GM23338 (cell line): ENCODE measurements around the gene LMBR1L. TPM values are rescaled to one million over a fixed set of nuclear protein-coding genes. Genes with fewer than 3 reads are reported as not detected.

Experiments
- ATAC-seq: fragments of 200-7000 bp; cut with Tn5 transposase; 3 replicates; pipeline ENCODE4 v1.9.1; 2020
- DNase-seq: peaks from one replicate; pipeline ENCODE4 v3.0.0-alpha.2; 2015; ENCODE audit warnings: low spot score
- H2AFZ ChIP-seq: fragments of 200-600 bp; sonication (generic); 2 replicates; pipeline ENCODE4 v1.8.0; 2016; ENCODE audit warnings: antibody characterized with exemption, mild to moderate bottlenecking, moderate library complexity
- H3F3A ChIP-seq: fragments of 200-600 bp; sonication (generic); replicated peaks from 2 replicates; pipeline ENCODE4 v1.8.0; 2017; ENCODE audit warnings: antibody characterized with exemption, mixed run types, low read depth
- H3K27ac ChIP-seq: fragments of 200-600 bp; sonication (generic); 2 replicates; pipeline ENCODE4 v1.6.1; 2016; ENCODE audit warnings: low read depth
- H3K27me3 ChIP-seq: fragments of 200-600 bp; sonication (generic); 2 replicates; pipeline ENCODE4 v1.8.0; 2016; ENCODE audit warnings: mild to moderate bottlenecking, mixed run types, moderate library complexity; ENCODE audit not compliant: insufficient read depth
- H3K36me3 ChIP-seq: fragments of 200-600 bp; sonication (generic); 2 replicates; pipeline ENCODE4 v1.8.0; 2016; ENCODE audit warnings: mild to moderate bottlenecking; ENCODE audit not compliant: insufficient read depth
- H3K4me1 ChIP-seq: fragments of 200-600 bp; sonication (generic); 2 replicates; pipeline ENCODE4 v1.8.0; 2016; ENCODE audit warnings: mild to moderate bottlenecking, moderate library complexity; ENCODE audit not compliant: insufficient read depth
- H3K4me2 ChIP-seq: fragments of 200-600 bp; sonication (generic); 2 replicates; pipeline ENCODE4 v1.7.1; 2017; ENCODE audit warnings: mixed run types
- H3K4me3 ChIP-seq: fragments of 200-600 bp; sonication (generic); 2 replicates; pipeline ENCODE4 v1.6.1; 2016; ENCODE audit warnings: mixed run types
- H3K79me2 ChIP-seq: fragments of 200-600 bp; sonication (generic); replicated peaks from 2 replicates; pipeline ENCODE4 v1.8.0; 2017; ENCODE audit warnings: mild to moderate bottlenecking; ENCODE audit not compliant: insufficient read depth
- H3K9me2 ChIP-seq: fragments of 200-600 bp; sonication (generic); 2 replicates; pipeline ENCODE4 v1.8.0; 2017; ENCODE audit not compliant: insufficient read depth
- H4K20me1 ChIP-seq: fragments of 200-600 bp; sonication (generic); replicated peaks from 2 replicates; pipeline ENCODE4 v1.8.0; 2017; ENCODE audit warnings: mild to moderate bottlenecking; ENCODE audit not compliant: insufficient read depth
- H3K27ac Mint-ChIP-seq: 2 replicates; pipeline ENCODE4 v1.8.0; 2020; ENCODE audit warnings: inconsistent platforms, mild to moderate bottlenecking, moderate library complexity, mixed read lengths
- H3K27me3 Mint-ChIP-seq: 3 replicates; pipeline ENCODE4 v1.8.0; 2022; ENCODE audit warnings: low read depth, mild to moderate bottlenecking, moderate library complexity, mixed read lengths, inconsistent platforms; ENCODE audit not compliant: insufficient read depth, poor library complexity
- H3K36me3 Mint-ChIP-seq: 3 replicates; pipeline ENCODE4 v1.8.0; 2021; ENCODE audit warnings: low read depth, mild to moderate bottlenecking, inconsistent platforms, moderate library complexity, mixed read lengths
- H3K4me1 Mint-ChIP-seq: 3 replicates; pipeline ENCODE4 v1.8.0; 2020; ENCODE audit warnings: mild to moderate bottlenecking, inconsistent platforms, mixed read lengths
- H3K4me3 Mint-ChIP-seq: 3 replicates; pipeline ENCODE4 v1.8.0; 2021; ENCODE audit warnings: moderate library complexity, mild to moderate bottlenecking, inconsistent platforms, mixed read lengths
- H3K9me3 Mint-ChIP-seq: 3 replicates; pipeline ENCODE4 v1.8.0; 2020; ENCODE audit warnings: moderate library complexity, mild to moderate bottlenecking, inconsistent platforms, mixed read lengths
- CREB1 ChIP-seq: fragments of 250-450 bp; sonication (Bioruptor Pico); IDR thresholded peaks from 2 replicates; pipeline ENCODE4 v1.5.0; 2020; ENCODE audit warnings: low read depth, mild to moderate bottlenecking, moderate library complexity
- CTCF ChIP-seq, 2 experiments: fragments of 200-600 bp in 1 of 2; sonication (generic) in 1 of 2; conservative IDR thresholded peaks; 2 replicates each; pipeline versions ENCODE4 v1.5.1 to v1.6.1; 2016 to 2017; ENCODE audit warnings: antibody characterized with exemption in 2 of 2, low read depth in 2 of 2, mild to moderate bottlenecking in 2 of 2, moderate library complexity in 1 of 2
- ETS1 ChIP-seq: IDR thresholded peaks from 2 replicates; pipeline ENCODE4 v1.6.1; 2016; ENCODE audit warnings: antibody characterized with exemption
- EZH2 ChIP-seq: fragments of 200-600 bp; sonication (generic); IDR thresholded peaks from one replicate; pipeline ENCODE4 v1.8.0; 2017; ENCODE audit warnings: antibody characterized with exemption, mild to moderate bottlenecking, low read depth; ENCODE audit not compliant: unreplicated experiment
- NANOG ChIP-seq: IDR thresholded peaks from 2 replicates; pipeline ENCODE4 v1.6.1; 2016; ENCODE audit warnings: antibody characterized with exemption, borderline replicate concordance
- POLR2AphosphoS5 ChIP-seq: IDR thresholded peaks from 2 replicates; pipeline ENCODE4 v1.6.1; 2016; ENCODE audit warnings: antibody characterized with exemption, low read depth
- ZNF114 ChIP-seq: fragments of 250-450 bp; sonication (Bioruptor Pico); IDR thresholded peaks from 2 replicates; pipeline ENCODE4 v1.5.0; 2020; ENCODE audit warnings: mild to moderate bottlenecking, moderate library complexity
- ZNF331 ChIP-seq: fragments of 250-450 bp; sonication (Bioruptor Pico); IDR thresholded peaks from 2 replicates; pipeline ENCODE4 v1.5.0; 2020; ENCODE audit warnings: low read depth, mild to moderate bottlenecking, moderate library complexity
- polyA plus RNA-seq: library from polyadenylated mRNA; unstranded; fragments of >200 nt; fragmentation: Nextera tagmentation; extraction: Ambion mirVana; gene quantifications from 2 replicates; pipeline ENCODE4 v1.2.1, GENCODE V29; 2016
- total RNA-seq: library from RNA; depleted of rRNA; stranded (reverse); fragments of >200 nt; shearing (Covaris generic); gene quantifications from 2 replicates; pipeline ENCODE4 v1.2.3, GENCODE V29; 2014
- TF ChIP-seq, protein P1 (sequence below): fragments of 250-450 bp; sonication (Bioruptor Pico); IDR thresholded peaks from 2 replicates; pipeline ENCODE4 v1.5.0; 2020; ENCODE audit warnings: mild to moderate bottlenecking, moderate library complexity
- TF ChIP-seq, protein P2 (sequence below): IDR thresholded peaks from one replicate; pipeline ENCODE4 v1.6.1; 2018; ENCODE audit warnings: antibody characterized with exemption; ENCODE audit not compliant: unreplicated experiment

The LMBR1L gene
- total and polyA plus RNA-seq, 2 experiments from 2014 or later, result 19.8 to 57.0 TPM

GRCh38 chr12:49105504-49106084 is 5.1 kb downstream of the LMBR1L start:
- no peak for TF ChIP-seq ZNF331
- no peak for TF ChIP-seq NANOG
- no peak for TF ChIP-seq ETS1
- TF ChIP-seq, protein P1, sequence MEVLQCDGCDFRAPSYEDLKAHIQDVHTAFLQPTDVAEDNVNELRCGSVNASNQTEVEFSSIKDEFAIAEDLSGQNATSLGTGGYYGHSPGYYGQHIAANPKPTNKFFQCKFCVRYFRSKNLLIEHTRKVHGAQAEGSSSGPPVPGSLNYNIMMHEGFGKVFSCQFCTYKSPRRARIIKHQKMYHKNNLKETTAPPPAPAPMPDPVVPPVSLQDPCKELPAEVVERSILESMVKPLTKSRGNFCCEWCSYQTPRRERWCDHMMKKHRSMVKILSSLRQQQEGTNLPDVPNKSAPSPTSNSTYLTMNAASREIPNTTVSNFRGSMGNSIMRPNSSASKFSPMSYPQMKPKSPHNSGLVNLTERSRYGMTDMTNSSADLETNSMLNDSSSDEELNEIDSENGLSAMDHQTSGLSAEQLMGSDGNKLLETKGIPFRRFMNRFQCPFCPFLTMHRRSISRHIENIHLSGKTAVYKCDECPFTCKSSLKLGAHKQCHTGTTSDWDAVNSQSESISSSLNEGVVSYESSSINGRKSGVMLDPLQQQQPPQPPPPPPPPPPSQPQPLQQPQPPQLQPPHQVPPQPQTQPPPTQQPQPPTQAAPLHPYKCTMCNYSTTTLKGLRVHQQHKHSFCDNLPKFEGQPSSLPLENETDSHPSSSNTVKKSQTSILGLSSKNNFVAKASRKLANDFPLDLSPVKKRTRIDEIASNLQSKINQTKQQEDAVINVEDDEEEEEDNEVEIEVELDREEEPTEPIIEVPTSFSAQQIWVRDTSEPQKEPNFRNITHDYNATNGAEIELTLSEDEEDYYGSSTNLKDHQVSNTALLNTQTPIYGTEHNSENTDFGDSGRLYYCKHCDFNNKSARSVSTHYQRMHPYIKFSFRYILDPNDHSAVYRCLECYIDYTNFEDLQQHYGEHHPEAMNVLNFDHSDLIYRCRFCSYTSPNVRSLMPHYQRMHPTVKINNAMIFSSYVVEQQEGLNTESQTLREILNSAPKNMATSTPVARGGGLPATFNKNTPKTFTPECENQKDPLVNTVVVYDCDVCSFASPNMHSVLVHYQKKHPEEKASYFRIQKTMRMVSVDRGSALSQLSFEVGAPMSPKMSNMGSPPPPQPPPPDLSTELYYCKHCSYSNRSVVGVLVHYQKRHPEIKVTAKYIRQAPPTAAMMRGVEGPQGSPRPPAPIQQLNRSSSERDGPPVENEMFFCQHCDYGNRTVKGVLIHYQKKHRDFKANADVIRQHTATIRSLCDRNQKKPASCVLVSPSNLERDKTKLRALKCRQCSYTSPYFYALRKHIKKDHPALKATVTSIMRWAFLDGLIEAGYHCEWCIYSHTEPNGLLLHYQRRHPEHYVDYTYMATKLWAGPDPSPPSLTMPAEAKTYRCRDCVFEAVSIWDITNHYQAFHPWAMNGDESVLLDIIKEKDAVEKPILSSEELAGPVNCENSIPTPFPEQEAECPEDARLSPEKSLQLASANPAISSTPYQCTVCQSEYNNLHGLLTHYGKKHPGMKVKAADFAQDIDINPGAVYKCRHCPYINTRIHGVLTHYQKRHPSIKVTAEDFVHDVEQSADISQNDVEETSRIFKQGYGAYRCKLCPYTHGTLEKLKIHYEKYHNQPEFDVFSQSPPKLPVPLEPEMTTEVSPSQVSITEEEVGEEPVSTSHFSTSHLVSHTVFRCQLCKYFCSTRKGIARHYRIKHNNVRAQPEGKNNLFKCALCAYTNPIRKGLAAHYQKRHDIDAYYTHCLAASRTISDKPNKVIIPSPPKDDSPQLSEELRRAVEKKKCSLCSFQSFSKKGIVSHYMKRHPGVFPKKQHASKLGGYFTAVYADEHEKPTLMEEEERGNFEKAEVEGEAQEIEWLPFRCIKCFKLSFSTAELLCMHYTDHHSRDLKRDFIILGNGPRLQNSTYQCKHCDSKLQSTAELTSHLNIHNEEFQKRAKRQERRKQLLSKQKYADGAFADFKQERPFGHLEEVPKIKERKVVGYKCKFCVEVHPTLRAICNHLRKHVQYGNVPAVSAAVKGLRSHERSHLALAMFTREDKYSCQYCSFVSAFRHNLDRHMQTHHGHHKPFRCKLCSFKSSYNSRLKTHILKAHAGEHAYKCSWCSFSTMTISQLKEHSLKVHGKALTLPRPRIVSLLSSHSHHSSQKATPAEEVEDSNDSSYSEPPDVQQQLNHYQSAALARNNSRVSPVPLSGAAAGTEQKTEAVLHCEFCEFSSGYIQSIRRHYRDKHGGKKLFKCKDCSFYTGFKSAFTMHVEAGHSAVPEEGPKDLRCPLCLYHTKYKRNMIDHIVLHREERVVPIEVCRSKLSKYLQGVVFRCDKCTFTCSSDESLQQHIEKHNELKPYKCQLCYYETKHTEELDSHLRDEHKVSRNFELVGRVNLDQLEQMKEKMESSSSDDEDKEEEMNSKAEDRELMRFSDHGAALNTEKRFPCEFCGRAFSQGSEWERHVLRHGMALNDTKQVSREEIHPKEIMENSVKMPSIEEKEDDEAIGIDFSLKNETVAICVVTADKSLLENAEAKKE, result no peak
- no peak for TF ChIP-seq POLR2AphosphoS5
- no peak for TF ChIP-seq CTCF (conservative IDR thresholded peaks at IDR 0.05; ENCODE audit: low read depth in 2 of 2)
- TF ChIP-seq, protein P2, sequence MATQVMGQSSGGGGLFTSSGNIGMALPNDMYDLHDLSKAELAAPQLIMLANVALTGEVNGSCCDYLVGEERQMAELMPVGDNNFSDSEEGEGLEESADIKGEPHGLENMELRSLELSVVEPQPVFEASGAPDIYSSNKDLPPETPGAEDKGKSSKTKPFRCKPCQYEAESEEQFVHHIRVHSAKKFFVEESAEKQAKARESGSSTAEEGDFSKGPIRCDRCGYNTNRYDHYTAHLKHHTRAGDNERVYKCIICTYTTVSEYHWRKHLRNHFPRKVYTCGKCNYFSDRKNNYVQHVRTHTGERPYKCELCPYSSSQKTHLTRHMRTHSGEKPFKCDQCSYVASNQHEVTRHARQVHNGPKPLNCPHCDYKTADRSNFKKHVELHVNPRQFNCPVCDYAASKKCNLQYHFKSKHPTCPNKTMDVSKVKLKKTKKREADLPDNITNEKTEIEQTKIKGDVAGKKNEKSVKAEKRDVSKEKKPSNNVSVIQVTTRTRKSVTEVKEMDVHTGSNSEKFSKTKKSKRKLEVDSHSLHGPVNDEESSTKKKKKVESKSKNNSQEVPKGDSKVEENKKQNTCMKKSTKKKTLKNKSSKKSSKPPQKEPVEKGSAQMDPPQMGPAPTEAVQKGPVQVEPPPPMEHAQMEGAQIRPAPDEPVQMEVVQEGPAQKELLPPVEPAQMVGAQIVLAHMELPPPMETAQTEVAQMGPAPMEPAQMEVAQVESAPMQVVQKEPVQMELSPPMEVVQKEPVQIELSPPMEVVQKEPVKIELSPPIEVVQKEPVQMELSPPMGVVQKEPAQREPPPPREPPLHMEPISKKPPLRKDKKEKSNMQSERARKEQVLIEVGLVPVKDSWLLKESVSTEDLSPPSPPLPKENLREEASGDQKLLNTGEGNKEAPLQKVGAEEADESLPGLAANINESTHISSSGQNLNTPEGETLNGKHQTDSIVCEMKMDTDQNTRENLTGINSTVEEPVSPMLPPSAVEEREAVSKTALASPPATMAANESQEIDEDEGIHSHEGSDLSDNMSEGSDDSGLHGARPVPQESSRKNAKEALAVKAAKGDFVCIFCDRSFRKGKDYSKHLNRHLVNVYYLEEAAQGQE, result no peak
- no peak for TF ChIP-seq ZNF114
- TF ChIP-seq EZH2, result no peak
- no peak for TF ChIP-seq CREB1 (CRISPR knock-in tag)
- no peak overlapping the region for H3K4me2 ChIP-seq
- Mint-ChIP-seq H3K36me3 (peaks cover 24% of the 10 kb centered on the region), H3K27ac (no peak overlapping the region), H3K27me3 (peaks cover 9% of the 10 kb centered on the region), H3K4me3 (no peak overlapping the region), H3K4me1 (peaks cover 31% of the 10 kb centered on the region), H3K9me3 (no peaks in the 10 kb centered on the region)
- DNase-seq (no peak), ATAC-seq (no peak)
- no peak overlapping the region for H2AFZ ChIP-seq
- H3F3A ChIP-seq, result peaks cover 3% of the 10 kb centered on the region; the same call in 1 of the 2 replicates
- peaks cover 4% of the 10 kb centered on the region; the same call in 1 of the 2 replicates for H3K36me3 ChIP-seq
- peaks cover 14% of the 10 kb centered on the region; the same call in 1 of the 2 replicates for H3K4me1 ChIP-seq
- no peak overlapping the region for H3K27ac ChIP-seq
- no peaks in the 10 kb centered on the region for H3K27me3 ChIP-seq
- no peak overlapping the region for H3K4me3 ChIP-seq
- peaks cover 29% of the 10 kb centered on the region for H3K79me2 ChIP-seq
- H3K9me2 ChIP-seq, result no peaks in the 10 kb centered on the region
- peaks cover 8% of the 10 kb centered on the region for H4K20me1 ChIP-seq
